NCI-H524 (cell line): ENCODE data around the gene SPRY1.

Experiments used
- DNase-seq, 2 experiments: peaks; one replicate each; lab custom pipeline; 2025; lab: John Stamatoyannopoulos, UW

SPRY1 gene

GRCh38 chr4:123380728-123381716, 15.6 kb upstream of the SPRY1 start:
- no peak for DNase-seq

GRCh38 chr4:123381996-123382395, 14.6 kb upstream of the SPRY1 start:
- DNase-seq, result no peak

GRCh38 chr4:123383566-123383965, 13.0 kb upstream of the SPRY1 start:
- no peak for DNase-seq

- no peak for DNase-seq
Observed at GRCh38 chr4:123386609-123387008, 10.0 kb upstream of the SPRY1 start.

GRCh38 chr4:123390846-123391456, 5.6 kb upstream of the SPRY1 start:
- DNase-seq, result peak in 1 of 2 experiments; percentile 24

GRCh38 chr4:123393721-123394120, 2.9 kb upstream of the SPRY1 start:
- no peak for DNase-seq

- peak; percentile 26 to 64 for DNase-seq
Observed at GRCh38 chr4:123397144-123398065, 810 bp downstream of the SPRY1 start.

GRCh38 chr4:123398066-123398852, 1.7 kb downstream of the SPRY1 start:
- peak in 1 of 2 experiments; percentile 48 for DNase-seq

GRCh38 chr4:123398853-123399626, 2.4 kb downstream of the SPRY1 start:
- DNase-seq, result peak in 1 of 2 experiments; percentile 48

- DNase-seq, result no peak
Observed at GRCh38 chr4:123399627-123400358, 3.2 kb downstream of the SPRY1 start.

GRCh38 chr4:123401271-123402120, 4.9 kb downstream of the SPRY1 start:
- DNase-seq, result no peak

- DNase-seq, result no peak
Observed at GRCh38 chr4:123402121-123402465, 5.5 kb downstream of the SPRY1 start.

- DNase-seq, result no peak
Observed at GRCh38 chr4:123403080-123403604, 6.5 kb downstream of the SPRY1 start.

GRCh38 chr4:123404533-123404932, 7.9 kb downstream of the SPRY1 start:
- no peak for DNase-seq

GRCh38 chr4:123405267-123405865, 8.8 kb downstream of the SPRY1 start:
- peak in 1 of 2 experiments; percentile 75 for DNase-seq

GRCh38 chr4:123406872-123407271, 10.3 kb downstream of the SPRY1 start:
- peak; percentile 38 to 74 for DNase-seq

- DNase-seq, result no peak
Observed at GRCh38 chr4:123408471-123409084, 12.0 kb downstream of the SPRY1 start.

GRCh38 chr4:123409334-123409733, 12.7 kb downstream of the SPRY1 start:
- DNase-seq, result no peak
